Type B pancreatic cell (in vitro differentiated cells): ENCODE data around the gene ADAM12. TPM values are rescaled to one million over a fixed set of nuclear protein-coding genes. Genes with fewer than 3 reads are reported as not detected.

ENCODE experiments used
- DNase-seq: peaks from one replicate; pipeline ENCODE4 v3.0.0; 2021; ENCODE audit warnings: mixed read lengths; ENCODE audit not compliant: unreplicated experiment; ENCODE audit errors: extremely low spot score
- H3K27ac Mint-ChIP-seq: 2 replicates; pipeline ENCODE4 v1.8.0; 2021; ENCODE audit warnings: mild to moderate bottlenecking, mixed read lengths
- H3K27me3 Mint-ChIP-seq: 2 replicates; pipeline ENCODE4 v1.8.0; 2021; ENCODE audit warnings: mixed read lengths
- H3K36me3 Mint-ChIP-seq: 2 replicates; pipeline ENCODE4 v1.8.0; 2021; ENCODE audit warnings: mixed read lengths
- H3K4me1 Mint-ChIP-seq: one replicate; pipeline ENCODE4 v1.8.0; 2021; ENCODE audit warnings: mixed read lengths; ENCODE audit not compliant: unreplicated experiment
- H3K4me3 Mint-ChIP-seq: 2 replicates; pipeline ENCODE4 v1.8.0; 2021; ENCODE audit warnings: mild to moderate bottlenecking, mixed read lengths
- H3K9me3 Mint-ChIP-seq: 2 replicates; pipeline ENCODE4 v1.8.0; 2021; ENCODE audit warnings: mixed read lengths
- CTCF ChIP-seq: fragments of 200-600 bp; sonication (generic); conservative IDR thresholded peaks from 2 replicates; pipeline ENCODE4 v1.5.0; 2021; ENCODE audit warnings: antibody characterized with exemption, mild to moderate bottlenecking
- total RNA-seq: library from RNA; stranded (reverse); gene quantifications from 2 replicates; pipeline ENCODE4 v1.2.1, GENCODE V29; 2021; ENCODE audit warnings: low replicate concordance

The ADAM12 gene
- total RNA-seq, 1 donor from 2014 or later, result 31.6 TPM

- no peak for DNase-seq
- H3K4me1 Mint-ChIP-seq, result peaks cover 18% of the 10 kb centered on the region
- peaks cover 22% of the 10 kb centered on the region for H3K9me3 Mint-ChIP-seq
- TF ChIP-seq CTCF, result no peak
- H3K4me3 Mint-ChIP-seq, result no peak overlapping the region
- peaks cover 10% of the 10 kb centered on the region for H3K27me3 Mint-ChIP-seq
- peak overlapping the region; percentile 85 for H3K27ac Mint-ChIP-seq
- H3K36me3 Mint-ChIP-seq, result peaks cover 8% of the 10 kb centered on the region
These were observed 134.7 kb downstream of the ADAM12 start for GRCh38 chr10:126253611-126253998.

- peak overlapping the region; percentile 51 for H3K4me3 Mint-ChIP-seq
- peaks cover 10% of the 10 kb centered on the region for H3K27me3 Mint-ChIP-seq
- H3K27ac Mint-ChIP-seq, result peak overlapping the region; percentile 85
- TF ChIP-seq CTCF, result no peak
- peaks cover 8% of the 10 kb centered on the region for H3K36me3 Mint-ChIP-seq
- H3K4me1 Mint-ChIP-seq, result peaks cover 15% of the 10 kb centered on the region
- H3K9me3 Mint-ChIP-seq, result peaks cover 22% of the 10 kb centered on the region
- DNase-seq, result no peak
These were observed 135.2 kb downstream of the ADAM12 start for GRCh38 chr10:126252884-126253610.

GRCh38 chr10:126251778-126252407 is 136.4 kb downstream of the ADAM12 start:
- Mint-ChIP-seq H3K4me3 (no peak overlapping the region), H3K27me3 (peaks cover 8% of the 10 kb centered on the region), H3K27ac (no peak overlapping the region), H3K4me1 (peaks cover 15% of the 10 kb centered on the region), H3K36me3 (peaks cover 8% of the 10 kb centered on the region), H3K9me3 (peaks cover 22% of the 10 kb centered on the region)
- DNase-seq, result no peak
- TF ChIP-seq CTCF, result no peak

GRCh38 chr10:126250527-126251310 is 137.6 kb downstream of the ADAM12 start:
- H3K4me1 Mint-ChIP-seq, result peaks cover 15% of the 10 kb centered on the region
- H3K36me3 Mint-ChIP-seq, result peaks cover 8% of the 10 kb centered on the region
- no peak for TF ChIP-seq CTCF

DNA sequence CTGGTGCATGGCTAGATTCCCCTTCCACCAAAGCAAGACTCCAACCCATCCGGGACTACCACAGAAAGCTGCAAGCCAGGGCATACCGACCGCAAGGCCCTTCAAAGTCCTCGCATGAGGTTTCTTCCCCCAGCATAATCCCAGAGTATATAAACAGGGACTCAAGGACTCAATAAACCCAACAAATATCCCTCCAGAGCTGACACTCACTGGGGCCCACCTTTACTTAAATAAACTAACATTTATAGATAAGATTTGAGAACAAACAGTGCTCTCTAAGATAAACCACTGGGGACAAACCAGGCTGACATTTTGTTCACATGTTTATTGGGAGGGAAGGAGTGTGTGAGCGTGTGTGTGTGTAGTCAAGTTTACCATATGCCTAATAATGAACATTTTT is 138.2 kb downstream of the ADAM12 start:
- Mint-ChIP-seq H3K36me3 (peaks cover 8% of the 10 kb centered on the region), H3K27ac (peak overlapping the region; percentile 20), H3K4me1 (peaks cover 15% of the 10 kb centered on the region), H3K4me3 (no peak overlapping the region), H3K27me3 (peaks cover 3% of the 10 kb centered on the region), H3K9me3 (peaks cover 22% of the 10 kb centered on the region)
- no peak for TF ChIP-seq CTCF
- DNase-seq, result no peak

More at GRCh38 chr10:126250527-126251310, 137.6 kb downstream of the ADAM12 start:
- no peak overlapping the region for H3K4me3 Mint-ChIP-seq
- H3K9me3 Mint-ChIP-seq, result peaks cover 22% of the 10 kb centered on the region
- no peak overlapping the region for H3K27ac Mint-ChIP-seq
- no peak for DNase-seq
- H3K27me3 Mint-ChIP-seq, result peaks cover 7% of the 10 kb centered on the region
